OCI-M2 (cell line): ENCODE data around the gene TSNAXIP1.

Experiments used
- DNase-seq: peaks from one replicate; lab custom pipeline; 2025; ENCODE audit not compliant: unreplicated experiment; lab: John Stamatoyannopoulos, UW

The TSNAXIP1 gene, protein sequence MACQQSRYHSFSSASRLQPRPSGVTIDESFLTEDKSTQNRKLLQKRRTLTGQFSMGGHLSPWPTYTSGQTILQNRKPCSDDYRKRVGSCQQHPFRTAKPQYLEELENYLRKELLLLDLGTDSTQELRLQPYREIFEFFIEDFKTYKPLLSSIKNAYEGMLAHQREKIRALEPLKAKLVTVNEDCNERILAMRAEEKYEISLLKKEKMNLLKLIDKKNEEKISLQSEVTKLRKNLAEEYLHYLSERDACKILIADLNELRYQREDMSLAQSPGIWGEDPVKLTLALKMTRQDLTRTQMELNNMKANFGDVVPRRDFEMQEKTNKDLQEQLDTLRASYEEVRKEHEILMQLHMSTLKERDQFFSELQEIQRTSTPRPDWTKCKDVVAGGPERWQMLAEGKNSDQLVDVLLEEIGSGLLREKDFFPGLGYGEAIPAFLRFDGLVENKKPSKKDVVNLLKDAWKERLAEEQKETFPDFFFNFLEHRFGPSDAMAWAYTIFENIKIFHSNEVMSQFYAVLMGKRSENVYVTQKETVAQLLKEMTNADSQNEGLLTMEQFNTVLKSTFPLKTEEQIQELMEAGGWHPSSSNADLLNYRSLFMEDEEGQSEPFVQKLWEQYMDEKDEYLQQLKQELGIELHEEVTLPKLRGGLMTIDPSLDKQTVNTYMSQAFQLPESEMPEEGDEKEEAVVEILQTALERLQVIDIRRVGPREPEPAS

DNA sequence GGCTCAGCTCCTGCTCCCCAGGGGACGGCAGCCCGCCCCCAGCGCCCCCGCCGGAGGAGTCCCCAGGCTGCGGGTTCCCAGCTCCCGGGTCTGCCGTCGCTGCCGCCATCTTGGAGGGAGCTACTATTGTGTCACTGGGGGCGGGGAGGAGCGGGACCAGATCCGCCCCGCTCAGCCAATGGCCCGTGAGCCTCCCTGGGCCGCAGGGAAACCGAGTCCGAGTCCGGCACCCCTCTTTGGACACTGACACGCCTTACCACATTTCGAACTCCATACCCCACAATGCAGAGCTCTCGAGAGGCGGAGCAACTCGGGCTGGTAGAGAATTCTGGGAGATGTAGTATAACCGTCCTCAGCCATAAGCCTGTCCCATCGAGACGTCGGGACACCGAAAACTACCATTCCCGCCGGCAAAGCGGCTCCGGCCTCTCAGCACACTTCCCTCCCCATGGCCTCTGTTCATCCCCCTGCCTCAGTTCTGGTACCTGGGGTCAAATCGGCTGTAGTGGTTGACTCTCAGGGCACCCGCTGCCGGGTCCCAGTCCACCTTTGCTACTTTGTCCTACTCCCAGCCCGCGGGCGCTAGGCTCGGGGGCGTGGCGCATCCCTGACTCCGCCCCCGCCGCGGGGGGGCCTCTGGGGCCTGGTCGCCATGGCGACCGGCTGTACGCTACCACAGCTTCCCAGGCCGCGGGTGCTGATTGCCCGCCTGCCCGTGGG is at the start of gene TSNAXIP1, which contains the start of gene RANBP10:
Gene TSNAXIP1, plus strand, starts transcription at position 462 of the 720 bp plus-strand sequence. CDS start 261 bp downstream, outside the sequence.
Gene RANBP10, minus strand, starts transcription at position 133 of the 720 bp plus-strand sequence. Its CDS starts 24 bp downstream, at position 109.
- DNase-seq = peak; percentile 89

DNA sequence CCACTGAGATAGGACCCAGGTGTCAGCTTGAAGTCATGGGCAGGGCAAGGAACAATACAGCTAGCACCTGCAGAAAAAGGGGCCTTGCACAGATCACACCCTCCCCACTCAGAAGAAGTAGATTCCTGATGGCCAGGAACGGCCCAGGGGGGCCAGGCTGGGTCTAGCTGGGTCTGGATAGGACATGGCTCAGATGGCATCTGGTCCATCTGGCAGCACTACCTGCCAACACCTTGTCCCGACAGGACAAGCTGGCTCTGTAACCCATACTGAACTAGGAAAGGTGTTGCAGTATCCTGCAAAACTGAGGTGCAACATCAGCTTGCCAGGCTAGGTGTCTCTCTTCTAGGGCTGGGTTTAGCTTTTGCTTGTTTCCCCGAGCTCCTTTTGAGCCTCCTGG is 48.7 kb upstream of the TSNAXIP1 start:
- DNase-seq = no peak

DNA sequence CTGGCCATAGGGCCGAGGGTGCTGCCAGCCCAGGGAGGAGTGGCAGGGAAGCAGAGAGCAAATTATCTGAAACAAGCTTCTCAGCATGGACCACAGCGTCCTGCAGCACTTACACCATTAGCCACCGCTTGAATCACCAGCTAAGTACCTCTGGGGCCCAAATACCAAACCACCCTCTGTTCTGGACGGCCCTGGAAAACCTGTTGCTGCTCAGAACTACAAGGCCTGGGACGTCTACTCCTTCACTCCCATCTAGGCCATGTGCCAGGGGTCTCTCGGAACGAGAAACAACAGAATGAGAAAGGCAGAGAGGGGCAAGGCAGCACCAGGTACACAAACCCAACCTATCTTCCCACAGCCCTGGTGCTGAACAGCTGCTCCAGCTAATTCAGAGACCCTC is 47.7 kb upstream of the TSNAXIP1 start:
- no peak for DNase-seq

DNA sequence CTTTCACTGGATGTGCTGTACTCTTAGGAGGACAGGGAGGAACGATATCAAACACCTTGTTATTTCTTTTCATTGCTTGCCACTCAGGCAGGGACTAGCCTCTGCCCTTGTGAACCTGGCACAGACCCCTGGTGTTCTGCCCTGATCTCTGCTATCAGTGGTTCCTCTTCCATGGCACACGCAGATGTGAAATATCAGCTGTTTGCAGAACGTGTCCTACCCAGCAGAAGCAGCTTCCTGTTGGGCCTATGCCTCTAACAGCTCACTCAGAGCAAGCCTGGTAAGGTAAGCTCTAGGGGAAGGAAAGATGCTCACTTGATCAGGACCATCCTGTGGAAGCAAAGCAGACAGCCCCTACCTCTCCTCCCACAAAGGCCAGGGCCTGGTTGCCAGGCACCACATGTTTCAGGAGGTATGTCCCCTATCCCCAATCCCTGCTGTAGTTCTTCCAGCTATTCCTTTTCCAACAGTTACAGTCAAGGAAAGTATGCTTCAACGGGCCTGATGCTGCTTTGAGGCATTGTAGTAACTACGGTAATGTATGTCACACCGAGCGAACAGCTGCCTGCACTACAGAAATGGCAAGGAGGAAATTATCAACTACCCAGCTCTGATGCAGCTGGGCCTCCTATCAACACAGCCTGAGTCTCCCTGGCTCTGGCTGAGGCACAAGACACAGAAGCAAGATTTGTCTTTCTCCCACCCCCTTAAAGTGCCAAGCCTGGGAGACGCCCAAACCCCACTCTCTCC is 46.3 kb upstream of the TSNAXIP1 start:
- DNase-seq = no peak

DNA sequence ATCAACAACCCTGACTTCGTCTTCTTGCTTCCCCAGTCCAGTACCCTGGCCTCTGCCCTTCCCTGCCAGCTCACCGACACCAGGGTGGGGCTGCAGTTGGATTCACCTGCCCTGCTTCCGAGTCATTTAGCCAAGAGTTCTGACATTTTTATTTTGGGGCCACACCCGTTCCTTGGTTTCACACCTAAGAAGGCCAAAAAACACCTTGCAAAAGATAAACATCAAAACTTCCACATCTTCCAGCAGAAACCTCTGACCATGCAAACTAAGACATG is 45.8 kb upstream of the TSNAXIP1 start:
- DNase-seq = no peak

DNA sequence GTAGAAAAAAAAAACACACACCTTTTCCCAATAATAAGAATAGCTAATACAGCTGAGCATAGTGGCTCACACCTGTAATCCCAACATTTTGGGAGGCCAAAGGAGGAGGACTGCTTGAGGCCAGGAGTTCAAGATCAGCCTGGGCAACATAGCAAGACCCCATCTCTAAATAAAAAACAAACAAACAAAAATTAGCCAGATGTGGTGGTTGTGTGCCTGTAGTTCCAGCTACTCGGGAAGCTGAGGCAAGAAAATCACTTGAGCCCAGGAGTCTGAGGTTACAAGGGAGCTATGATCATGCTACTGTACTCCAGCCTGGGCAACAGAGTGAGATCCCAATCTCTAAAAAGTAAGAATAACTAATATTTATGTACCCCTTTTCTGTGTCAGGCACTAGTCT is 44.8 kb upstream of the TSNAXIP1 start:
- DNase-seq = no peak

DNA sequence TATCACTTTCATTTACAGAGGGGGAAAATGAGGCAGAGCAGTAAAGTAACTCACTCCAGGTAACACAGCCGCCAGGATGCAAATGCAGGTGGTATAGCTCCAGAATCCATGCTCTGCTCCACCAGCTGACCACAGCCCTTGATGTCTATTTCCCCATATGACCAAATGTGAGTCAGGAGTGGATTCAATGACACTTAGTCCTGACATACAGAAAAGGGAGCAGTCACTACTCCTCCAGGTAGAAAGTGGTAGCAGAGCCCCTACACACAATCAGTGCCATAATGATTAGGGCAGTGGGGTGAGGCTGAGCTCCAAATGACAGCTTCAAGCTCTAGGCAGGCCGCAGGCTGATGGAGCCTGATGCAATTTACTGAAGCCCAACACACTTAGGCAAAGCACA is 44.3 kb upstream of the TSNAXIP1 start:
- no peak for DNase-seq

DNA sequence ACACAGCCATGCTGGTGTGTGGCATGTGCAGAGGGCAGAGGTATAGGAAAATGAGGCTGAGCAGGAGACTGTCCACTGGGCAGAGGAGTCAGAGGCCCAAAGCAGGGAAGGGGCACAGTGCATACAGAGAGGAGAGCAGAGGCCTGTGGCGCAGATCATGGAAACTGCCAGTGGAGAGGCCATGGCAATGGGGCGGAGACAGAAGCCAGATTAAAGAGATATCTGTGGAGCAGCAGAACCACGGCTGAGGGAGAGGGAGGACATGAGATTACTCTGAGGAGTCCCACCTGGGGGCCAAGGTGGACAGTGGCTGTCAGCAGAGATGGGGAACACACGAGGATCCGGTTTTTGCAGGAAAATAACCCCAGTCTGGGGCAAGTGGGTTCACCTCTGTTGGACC is 43.6 kb upstream of the TSNAXIP1 start:
- DNase-seq = no peak

DNA sequence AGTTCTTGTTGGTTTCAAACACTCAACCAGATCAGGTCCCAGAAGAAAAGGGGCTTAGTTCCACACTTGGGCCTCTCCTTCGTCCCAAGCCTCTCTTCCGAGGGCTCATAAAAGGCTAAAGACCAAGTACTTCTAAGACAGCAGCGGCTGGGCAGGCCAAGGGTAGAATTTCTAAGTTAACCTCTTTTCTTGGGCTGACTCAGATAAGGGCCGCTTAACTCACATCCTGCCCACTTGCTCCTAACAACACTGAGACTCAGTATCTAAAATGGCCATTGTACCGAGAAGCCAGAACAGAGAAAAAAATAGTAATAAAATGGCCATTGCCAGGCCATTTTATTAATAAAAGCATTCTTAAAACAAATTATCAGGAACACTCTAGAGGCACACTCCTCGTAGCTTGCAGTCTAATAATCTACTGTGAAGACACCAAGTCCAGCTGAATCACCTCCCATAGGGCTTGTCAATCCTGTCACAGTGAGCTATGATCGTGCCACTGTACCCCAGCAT is 42.5 kb upstream of the TSNAXIP1 start:
- no peak for DNase-seq

DNA sequence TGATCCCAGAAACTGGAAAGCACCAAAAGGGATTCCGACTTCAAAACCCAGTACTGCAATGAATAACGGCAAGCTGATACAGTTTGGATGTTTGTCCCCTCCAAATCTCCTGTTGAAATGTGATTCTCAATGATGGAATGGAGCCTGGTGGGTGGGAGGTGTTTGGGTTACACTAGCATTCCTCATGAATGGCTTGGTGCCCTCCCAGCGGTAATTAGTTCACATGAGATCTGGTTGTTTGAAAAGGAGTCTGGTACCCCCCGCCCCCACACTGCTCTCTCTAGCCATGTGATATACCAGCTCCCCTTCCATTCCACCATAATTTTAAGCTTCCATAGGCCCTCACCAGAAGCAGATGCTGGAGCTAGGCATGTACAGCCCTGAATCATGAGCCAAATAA is 40.4 kb upstream of the TSNAXIP1 start:
- no peak for DNase-seq

DNA sequence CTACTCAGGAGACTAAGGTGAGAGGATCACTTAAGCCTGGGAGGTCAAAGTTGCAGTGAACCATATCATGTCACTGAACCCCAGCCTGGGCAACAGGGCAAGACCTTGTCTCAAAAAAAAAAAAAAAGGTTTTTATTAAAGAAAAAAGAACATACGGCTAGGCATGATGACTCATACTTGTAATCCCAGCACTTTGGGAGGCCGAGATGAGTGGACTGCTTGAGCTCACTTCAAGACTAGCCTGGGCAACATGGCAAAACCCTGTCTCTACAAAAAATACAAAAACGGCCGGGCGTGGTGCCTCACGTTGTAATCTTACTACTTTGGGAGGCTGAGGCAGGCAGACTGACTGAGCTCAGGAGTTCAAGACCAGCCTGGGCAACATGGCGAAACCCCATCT is 38.7 kb upstream of the TSNAXIP1 start:
- no peak for DNase-seq

DNA sequence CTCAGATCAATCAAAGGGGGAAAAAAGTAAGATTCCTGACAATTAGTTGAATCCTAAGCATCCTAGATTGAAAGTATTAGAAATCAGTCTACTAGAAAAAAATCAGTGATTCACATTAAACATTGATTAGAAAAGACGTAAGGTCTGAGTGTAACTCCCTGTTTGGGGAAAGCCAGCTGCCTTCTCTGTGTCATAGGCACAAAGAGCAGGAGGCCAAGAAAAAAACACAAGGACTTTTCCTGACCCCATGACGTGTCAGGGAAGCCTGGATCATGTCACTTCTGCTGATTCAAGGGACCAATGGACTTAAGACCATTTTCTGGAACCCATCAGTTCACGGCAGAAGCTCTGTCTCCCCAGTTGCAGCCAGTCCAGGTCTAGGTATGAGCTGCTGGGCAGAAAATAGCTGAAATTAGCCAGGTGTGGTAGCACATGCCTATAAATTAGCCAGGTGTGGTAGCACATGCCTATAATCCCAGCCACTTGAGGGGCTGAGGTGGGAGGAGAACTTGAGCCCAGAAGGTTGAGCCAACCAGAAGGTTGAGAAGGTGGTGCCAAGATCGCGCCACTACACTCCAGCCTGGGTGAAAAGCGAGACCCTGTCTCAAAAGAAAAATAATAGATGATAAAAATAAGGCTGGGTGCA is 36.2 kb upstream of the TSNAXIP1 start:
- DNase-seq = no peak

DNA sequence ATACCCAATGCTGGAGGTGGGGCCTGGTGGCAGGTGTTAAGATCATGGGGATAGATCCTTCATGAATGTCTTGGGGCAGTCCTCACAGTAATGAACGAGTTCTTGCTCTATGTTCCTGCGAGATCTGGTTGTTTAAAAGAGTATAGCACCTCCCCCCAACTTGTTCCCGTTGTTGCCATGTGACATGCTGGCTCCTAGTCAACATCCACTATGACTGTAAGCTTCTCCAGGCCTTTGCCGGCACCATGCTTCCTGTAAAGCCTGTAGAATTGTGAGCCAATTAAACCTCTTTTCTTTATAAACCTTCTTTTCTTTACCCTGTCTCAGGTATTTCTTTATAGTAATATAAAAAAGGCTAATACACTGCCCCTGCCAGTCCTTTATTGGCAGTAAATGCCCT is 33.6 kb upstream of the TSNAXIP1 start:
- no peak for DNase-seq

DNA sequence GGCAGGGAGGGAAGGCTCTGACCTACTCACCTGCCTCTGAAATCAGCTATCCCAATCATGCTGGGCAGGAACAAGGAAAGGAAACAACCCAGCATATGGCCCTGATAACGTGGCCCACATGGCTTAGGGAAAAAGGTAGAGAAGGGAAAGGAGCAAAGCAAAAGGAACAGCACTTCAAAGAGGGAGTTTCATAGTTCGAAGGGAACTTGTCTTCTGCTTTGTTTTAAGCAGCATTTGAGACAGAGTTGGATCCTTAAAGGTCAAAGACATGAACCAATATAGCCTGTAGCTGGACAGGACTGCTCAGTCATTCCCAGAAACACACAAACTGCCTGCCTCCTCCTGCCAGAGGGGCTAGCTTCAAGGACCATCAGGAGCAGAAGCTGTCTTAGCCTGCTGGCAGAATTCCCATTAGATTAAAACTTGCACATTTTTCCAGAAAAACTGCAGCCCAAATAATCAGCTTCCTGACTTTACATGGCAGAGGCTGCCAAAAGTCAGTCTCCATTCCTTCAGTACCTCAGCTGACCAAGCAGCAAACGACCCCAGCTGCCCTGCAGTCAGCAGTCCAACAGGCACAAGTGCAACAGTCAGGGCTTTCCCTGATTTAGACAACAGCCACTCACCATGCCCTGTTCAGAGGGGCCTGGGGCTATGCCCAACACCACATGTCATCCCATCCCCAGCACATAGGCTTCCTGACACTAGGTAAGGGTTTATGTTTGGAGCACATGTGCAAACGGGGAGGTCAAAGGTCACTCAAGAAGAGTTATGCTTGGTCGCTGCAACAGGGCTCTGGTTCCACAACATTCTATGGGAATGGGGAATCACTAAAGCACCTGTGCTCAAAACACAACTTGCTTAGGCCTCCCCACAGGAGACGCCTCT is 32.9 kb upstream of the TSNAXIP1 start:
- DNase-seq = no peak

DNA sequence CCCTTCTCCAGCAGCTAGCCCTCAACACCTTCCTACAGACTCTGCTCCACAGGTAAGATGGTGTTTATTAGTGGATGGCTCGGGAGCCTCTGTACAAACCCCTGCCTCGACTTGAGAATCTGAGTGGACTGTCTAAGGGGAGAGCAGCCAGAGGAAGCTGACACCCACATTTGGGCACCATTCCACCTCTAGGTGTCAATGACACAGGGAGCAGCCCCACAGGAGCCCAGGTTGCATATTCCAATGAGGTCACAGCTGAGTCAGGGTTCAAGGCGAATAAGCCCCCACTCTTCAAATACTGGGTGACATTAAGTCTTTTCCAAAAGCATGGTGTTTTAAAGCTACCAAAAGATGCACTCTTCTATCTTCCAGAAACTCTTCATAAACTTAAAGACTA is 32.2 kb upstream of the TSNAXIP1 start:
- no peak for DNase-seq

DNA sequence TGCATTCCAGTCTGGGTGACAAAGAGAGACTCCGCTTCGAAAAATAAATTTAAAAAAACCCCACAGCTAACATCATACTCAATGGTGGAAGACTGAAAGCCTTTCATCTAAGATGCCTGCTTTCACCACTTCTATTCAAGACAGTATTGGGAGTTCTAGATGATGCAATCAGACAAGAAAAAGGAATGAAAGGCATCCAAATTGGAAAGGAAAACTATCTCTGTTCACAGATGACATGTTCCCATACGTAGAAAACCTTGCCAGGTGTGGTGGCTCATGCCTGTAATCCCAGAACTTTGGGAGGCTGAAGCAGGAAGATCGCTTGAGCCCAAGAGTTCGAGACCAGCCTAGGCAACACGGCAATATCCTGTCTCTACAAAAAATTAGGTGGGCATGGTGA is 31.4 kb upstream of the TSNAXIP1 start:
- DNase-seq = no peak

DNA sequence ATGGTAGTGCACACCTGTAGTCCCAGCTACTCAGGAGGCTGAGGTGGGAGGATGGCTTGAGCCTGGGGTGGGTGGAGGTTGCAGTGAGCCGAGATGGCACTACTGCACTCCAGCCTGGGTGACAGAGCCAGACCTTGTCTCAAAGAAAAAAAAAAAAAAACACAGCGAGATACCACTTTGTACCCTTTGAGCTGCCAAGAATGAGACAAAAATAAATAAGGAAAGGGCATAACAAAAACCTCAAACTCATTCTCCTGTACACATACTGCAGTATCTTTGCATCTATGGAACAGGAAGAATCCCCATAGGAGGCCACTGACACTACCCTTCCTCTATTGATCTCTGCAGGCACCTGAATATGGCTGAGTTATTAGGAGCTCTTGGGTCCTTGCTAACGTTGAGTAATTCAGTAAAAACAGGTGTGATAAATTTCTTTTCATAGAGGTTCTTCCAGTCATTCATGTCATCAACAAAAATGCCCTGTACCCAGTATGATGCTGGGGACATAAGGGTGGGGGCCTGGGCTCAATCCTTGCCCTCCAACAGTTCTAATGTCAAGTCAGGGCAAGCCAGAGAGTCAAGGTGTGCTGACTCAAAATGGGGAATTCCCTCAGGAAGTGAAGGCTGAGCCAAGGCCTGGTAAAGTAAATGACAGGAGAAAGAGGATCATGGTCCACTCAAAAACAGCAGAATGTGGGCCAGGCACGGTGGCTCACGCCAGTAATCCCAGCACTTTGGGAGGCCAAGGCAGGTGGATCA is 27.3 kb upstream of the TSNAXIP1 start:
- no peak for DNase-seq

DNA sequence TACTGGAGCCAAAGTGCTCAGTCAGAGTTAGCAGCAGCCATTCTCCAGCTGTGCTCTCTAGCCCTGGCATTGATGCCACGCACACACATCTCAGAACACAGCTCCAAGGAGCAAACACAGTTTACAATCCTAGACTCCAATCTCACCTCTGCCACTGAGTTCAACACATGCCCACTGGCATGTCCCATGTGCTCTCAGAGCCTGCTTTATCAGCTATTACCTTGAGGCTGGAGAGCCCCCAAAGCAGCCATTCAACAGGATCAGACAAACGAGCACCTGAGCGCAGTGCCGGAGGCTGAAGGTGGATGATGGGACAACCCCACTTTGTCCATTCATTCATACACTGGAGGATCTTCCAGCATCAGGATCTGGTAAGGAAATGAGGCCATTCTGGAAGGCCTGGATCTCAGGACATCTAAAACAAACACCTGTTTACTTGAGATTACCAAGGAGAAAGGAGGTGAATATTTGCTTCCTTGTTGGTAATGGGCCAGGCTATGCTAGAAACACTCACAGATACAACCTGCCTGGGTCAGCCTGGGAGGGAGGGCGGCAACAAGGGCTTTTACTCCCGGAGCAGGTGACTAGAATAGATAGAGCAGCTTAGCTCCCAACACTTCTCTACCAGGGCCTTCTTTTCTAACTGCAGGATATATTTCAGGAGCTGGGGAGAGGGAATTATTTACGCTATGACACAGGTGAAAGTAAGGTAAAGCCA is 25.7 kb upstream of the TSNAXIP1 start:
- no peak for DNase-seq
